Urothelium cell line (cell line): ENCODE results near the gene ZNF727.
A peak's percentile ranks its signal among the peaks of the same experiment; 100 is the strongest.
"Not testable (repeated sequence)": the region's sequence is repeated elsewhere in the genome, so short reads cannot be mapped to it uniquely, and the experiment has no call there.

Experiments
- DNase-seq: peaks from one replicate; pipeline ENCODE4 v3.0.0; 2011; ENCODE audit warnings: low spot score, mixed read lengths
- FAIRE-seq: peaks from 2 replicates; lab custom pipeline; 2011; peaks lifted over from hg19 to GRCh38; lab: Jason Lieb, UNC

ZNF727 gene

DNA sequence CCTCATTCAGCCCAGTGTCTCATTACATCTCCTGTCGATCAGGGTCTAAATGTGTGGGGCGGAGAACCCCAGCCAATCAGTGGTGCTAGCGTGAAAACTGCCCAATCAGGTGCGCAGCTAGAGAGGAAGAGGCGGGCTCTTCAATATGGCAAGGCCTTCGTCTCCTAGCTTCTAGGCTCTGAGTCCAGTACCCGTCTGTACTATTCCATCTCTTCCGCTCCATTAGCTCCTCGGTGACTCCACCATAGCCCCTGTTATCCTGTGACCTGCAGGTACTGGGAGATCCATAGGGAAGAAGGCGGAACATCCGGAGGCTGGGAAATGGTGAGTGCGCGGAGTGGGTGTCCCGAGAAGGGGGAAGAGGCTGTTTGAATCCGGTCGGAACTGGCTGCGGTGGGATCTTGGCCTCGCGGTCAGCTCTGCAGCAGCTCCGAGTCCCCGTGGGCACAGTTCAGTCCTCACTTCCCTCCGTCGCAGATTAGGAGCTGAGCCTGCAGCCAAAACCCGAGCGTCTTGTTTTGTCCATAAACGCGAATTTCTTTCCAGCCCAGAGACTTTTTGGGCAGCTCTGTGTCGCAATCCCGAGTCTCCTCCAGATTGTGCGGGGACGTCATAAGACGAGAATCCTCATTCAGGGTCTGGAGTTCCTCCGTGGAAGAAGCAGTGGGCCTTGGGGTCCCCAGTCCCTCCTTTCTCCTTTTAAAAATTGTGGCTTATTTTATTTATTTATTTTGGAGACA lies at the start of gene ZNF727:
Gene ZNF727 (plus strand): TSS at position 134 of the 740 bp plus-strand sequence. CDS start 188 bp downstream, at position 322.
- FAIRE-seq (no peak), DNase-seq (peak; percentile 85)

DNA sequence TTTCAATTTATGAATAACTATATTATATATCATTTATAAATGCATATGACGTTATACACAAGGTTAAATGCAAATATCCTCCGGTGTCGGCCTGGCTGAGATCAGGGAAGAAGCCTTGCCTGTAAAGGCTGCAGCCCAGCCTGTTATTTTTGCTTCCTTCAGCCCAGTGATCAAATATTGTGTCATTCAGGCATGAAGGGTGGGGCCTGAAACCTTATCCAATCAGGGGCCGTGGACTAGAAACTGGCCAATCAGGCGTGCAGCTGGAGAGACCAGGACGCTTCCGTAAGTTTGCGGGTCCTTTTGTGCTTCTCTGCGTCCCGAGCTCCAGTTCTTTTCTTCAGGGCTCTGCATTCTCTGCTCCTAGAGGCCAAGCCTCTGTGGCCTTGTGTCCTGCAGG lies 46.7 kb upstream of the ZNF727 start, which contains the start of gene ZNF722:
Gene ZNF722 (plus strand): TSS at position 301 of the 400 bp plus-strand sequence. CDS start 113 bp downstream, outside the sequence.
- FAIRE-seq: no peak
- DNase-seq: no peak

DNA sequence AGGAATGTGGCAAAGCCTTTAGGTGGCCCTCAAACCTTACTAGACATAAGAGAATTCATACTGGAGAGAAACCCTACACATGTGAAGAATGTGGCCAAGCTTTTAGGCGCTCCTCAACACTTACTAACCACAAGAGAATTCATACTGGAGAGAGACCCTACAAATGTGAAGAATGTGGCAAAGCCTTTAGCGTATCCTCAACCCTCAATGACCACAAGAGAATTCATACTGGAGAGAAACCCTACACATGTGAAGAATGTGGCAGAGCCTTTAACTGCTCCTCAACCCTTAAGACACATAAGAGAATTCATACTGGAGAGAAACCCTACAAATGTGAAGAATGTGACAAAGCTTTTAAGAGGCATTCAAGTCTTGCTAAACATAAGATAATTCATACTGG lies 29.7 kb upstream of the ZNF727 start:
- not testable (repeated sequence) for DNase-seq, FAIRE-seq

DNA sequence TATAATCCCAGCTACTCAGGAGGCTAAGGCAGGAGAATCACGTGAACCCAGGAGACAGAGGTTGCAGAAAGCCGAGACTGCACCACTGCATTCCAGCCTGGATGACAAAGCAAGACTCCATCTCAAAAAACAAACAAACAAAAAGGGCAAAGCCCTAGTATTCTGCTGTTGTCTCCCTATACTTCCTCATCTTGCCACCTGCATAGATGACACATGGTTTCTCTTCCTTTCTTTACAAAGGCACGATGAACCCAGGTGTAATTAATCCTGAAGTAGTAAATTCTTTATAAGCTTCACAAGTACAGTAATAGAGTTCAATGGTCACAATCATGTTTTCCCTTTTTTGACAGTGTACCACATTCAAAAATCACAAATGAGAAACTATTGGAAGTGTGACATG lies 9.8 kb upstream of the ZNF727 start:
- FAIRE-seq (no peak), DNase-seq (no peak)

DNA sequence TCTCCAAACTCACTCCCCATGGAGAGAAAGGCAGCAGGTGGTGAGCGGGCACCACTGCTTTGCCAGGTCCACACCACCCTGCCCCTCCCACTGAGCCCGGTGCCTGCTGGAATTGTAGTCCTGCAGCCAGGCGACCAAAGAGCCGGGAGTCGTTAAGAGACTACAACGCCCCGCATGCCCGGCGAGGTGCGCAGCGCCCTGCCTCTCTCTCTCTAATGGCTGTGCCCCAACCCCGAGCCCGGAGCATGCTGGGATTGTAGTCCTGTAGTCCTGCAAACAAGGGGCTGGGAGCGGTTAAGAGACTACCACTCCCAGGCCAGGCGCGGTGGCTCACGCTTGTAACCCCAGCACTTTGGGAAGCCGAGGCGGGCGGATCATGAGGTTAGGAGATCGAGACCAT lies 8.1 kb upstream of the ZNF727 start:
- DNase-seq: no peak
- FAIRE-seq: no peak

DNA sequence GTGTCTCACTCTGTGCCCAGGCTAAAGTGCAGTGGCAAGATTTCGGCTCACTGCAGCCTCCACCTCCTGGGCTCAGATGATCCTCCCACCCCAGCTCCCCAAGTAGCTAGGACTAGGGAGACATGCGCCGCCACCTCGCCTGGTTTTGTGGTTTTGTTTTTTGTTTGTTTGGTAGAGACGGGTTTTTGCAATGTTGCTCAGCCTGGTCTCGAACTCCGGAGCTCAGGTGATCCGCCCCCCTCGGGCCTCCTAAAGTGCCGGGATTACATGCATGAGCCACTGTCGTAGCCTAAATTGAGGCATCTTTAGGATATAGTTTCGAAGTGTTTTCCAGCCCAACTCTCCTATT lies 781 bp downstream of the ZNF727 start:
- no peak for FAIRE-seq
- DNase-seq: no peak

DNA sequence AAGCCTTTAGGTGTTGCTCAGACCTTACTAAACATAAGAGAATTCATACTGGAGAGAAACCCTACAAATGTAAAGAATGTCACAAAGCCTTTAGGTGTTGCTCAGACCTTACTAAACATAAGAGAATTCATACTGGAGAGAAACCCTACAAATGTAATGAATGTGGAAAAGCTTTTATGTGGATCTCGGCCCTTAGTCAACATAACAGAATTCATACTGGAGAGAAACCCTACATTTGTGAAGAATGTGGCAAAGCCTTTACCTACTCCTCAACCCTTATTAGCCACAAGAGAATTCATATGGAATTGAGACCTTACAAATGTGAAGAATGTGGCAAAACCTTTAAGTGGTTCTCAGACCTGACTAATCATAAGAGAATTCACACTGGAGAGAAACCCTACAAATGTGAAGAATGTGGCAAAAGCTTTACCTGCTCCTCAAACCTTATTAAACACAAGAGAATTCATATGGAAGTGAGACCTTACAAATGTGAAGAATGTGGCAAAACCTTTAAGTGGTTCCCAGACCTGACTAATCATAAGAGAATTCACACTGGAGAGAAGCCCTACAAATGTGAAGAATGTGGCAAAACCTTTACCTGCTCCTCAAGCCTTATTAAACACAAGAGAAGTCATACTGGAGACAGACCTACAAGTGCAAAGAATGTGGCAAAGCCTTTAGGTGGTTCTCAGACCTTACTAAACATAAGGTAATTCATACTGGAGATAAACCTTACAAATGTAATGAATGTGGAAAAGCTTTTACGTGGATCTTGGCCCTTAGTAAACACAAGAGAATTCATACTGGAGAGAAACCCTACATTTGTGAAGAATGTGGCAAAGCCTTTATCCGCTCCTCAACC lies 32.8 kb downstream of the ZNF727 start:
- FAIRE-seq, DNase-seq: not testable (repeated sequence)

DNA sequence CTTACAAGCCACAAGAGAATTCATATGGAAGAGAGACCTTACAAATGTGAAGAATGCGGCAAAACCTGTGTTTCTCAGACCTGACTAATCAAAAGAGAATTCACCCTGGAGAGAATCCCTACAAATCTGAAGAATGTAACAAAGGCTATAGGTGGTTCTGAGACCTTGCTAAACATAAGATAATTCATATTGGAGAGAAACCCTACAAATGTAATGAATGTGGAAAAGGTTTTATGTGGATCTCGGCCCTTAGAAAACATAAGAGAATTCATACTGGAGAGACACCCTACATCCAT lies 33.4 kb downstream of the ZNF727 start:
- no peak for FAIRE-seq
- DNase-seq: no peak

DNA sequence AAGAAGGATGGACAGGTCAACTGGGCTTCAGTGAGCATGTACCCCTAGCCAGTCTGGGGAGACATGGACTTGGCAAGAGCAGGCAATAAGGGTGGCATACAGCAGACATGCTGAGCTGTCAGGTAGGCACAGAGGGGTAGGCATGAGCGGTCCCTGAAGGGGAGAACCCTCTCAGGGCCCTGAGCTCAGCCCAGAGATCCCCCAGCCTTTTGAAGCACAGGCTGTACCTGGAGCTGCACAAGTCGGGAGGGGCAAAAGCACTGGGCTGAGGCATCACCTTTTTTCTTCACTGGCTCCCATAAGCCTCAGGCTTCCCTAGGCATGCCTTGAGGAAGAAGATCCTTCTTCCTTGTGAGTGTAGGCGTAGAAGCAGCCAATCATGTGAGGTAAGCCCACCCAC lies 42.3 kb downstream of the ZNF727 start:
- no peak for DNase-seq
- FAIRE-seq: no peak

DNA sequence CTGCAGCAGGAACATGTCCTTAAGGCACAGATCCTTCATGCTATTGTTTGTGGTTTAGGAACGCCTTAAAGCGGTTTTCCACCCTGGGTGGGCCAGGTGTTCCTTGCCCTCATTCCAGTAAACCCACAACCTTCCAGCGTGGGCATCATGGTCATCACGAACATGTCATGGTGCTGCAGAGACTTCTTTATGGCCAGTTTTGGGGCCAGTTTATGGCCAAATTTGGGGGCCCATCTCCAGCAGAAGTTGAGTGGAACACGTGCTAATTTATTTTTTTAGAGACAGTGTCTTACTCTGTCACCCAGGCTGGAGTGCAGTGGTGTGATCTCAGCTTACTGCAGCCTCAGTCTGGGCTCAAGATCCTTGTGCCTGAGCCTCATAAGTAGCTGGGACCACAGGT lies 43.6 kb downstream of the ZNF727 start:
- DNase-seq, FAIRE-seq: not testable (repeated sequence)
